GM12892 (cell line): Measurements from ENCODE around the gene SLC13A2.

Source experiments
- POLR2A ChIP-seq: IDR thresholded peaks from 2 replicates; pipeline ENCODE4 v1.6.1; 2011; ENCODE audit warnings: low read depth, low read length, control low read depth
- POLR2AphosphoS5 ChIP-seq: IDR thresholded peaks from 2 replicates; pipeline ENCODE4 v1.6.1; 2011; ENCODE audit warnings: low read depth, low read length, control low read depth

- TF ChIP-seq POLR2A: no peak
- no peak for TF ChIP-seq POLR2AphosphoS5
Observed at GRCh38 chr17:28457890-28458289, 15.6 kb upstream of the SLC13A2 start.
